ENCODE data around the gene INSYN1. TPM values are rescaled to one million over a fixed set of nuclear protein-coding genes. Genes with fewer than 3 reads are reported as not detected.

The INSYN1 gene
- total and polyA plus RNA-seq, 2 donors (not counting 1 experiment from before 2014, with no cell fraction given): not detected

DNA sequence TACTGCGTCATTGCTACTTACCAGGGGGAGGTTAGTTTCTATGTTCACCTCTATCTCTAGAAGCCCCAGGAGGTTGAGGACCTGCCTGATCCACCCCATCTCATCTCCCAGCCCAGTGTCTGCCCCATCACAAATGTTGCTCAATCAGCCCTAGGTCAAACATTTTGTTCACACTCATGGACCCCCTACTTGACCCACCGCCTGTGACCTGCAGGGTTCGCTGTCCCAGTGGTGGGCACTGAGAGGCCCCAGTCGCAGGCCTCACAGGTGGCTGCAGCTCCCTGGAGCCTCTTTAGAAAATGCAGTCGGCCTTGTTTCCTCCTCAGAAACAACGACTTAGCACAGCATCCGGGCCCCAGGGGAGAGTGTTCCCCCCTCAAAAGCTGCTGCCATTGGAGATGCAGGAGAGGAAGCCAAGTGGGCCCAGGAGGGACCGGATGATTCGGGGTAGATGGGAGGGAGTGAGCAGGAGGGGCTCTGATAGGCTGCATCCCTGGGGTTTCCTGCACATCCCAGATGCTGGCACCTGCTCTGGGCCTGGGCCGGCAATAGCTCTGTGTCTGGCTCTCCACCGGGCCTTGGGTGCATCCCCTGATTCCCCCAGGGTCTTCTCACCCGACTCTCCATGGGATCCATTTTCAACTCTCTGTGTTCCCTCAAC lies 18.4 kb upstream of the INSYN1 start:
- 61% methylated on average over 11 of the region's 12 CpGs for WGBS (ENCODE audit: insufficient coverage)
- no peaks in the 10 kb centered on the region for H3K79me2 ChIP-seq (ENCODE audit: control insufficient read depth, insufficient read depth, low read length)
- no peak for ATAC-seq (ENCODE audit: low read depth)
- Mint-ChIP-seq H3K9me3 (ENCODE audit: insufficient read depth) (no peaks in the 10 kb centered on the region), H3K4me1 (no peaks in the 10 kb centered on the region), H3K27ac (no peak overlapping the region), H3K27me3 (peaks cover 34% of the 10 kb centered on the region), H3K4me3 (no peak overlapping the region)
- TF ChIP-seq EZH2 (IDR thresholded peaks at IDR 0.05; ENCODE audit: borderline replicate concordance, insufficient read depth, low read depth, low read length, poor library complexity, severe bottlenecking): no peak
- TF ChIP-seq, protein P1, sequence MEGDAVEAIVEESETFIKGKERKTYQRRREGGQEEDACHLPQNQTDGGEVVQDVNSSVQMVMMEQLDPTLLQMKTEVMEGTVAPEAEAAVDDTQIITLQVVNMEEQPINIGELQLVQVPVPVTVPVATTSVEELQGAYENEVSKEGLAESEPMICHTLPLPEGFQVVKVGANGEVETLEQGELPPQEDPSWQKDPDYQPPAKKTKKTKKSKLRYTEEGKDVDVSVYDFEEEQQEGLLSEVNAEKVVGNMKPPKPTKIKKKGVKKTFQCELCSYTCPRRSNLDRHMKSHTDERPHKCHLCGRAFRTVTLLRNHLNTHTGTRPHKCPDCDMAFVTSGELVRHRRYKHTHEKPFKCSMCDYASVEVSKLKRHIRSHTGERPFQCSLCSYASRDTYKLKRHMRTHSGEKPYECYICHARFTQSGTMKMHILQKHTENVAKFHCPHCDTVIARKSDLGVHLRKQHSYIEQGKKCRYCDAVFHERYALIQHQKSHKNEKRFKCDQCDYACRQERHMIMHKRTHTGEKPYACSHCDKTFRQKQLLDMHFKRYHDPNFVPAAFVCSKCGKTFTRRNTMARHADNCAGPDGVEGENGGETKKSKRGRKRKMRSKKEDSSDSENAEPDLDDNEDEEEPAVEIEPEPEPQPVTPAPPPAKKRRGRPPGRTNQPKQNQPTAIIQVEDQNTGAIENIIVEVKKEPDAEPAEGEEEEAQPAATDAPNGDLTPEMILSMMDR (IDR thresholded peaks at IDR 0.05): no peak
- CTCF ChIA-PET: no interaction called here
- H3K9me3 ChIP-seq (ENCODE audit: control extremely low read depth in 1 of 3, control insufficient read depth in 2 of 3, insufficient read depth in 1 of 3, low read length in 2 of 3): no peaks in the 10 kb centered on the region
- H3K9ac ChIP-seq (ENCODE audit: low read length): no peak overlapping the region
- peaks cover 0 to 20% (median 3%) of the 10 kb centered on the region in 4 experiments for H3K27me3 ChIP-seq (replicated peaks in 1 of 4; ENCODE audit: control extremely low read depth in 1 of 4, control insufficient read depth in 3 of 4, insufficient read depth in 4 of 4, low read length in 3 of 4)
- H3K36me3 ChIP-seq (replicated peaks in 1 of 2; ENCODE audit: control extremely low read depth in 1 of 2, control insufficient read depth in 1 of 2, extremely low read depth in 1 of 2, insufficient read depth in 2 of 2, low read length in 1 of 2): no peaks in the 10 kb centered on the region
- DNase-seq: no peak
- no peak overlapping the region for H3K4me2 ChIP-seq (replicated peaks; ENCODE audit: low read depth, low read length, poor library complexity, severe bottlenecking)
- no peak overlapping the region for H3K27ac ChIP-seq (ENCODE audit: low read length in 2 of 2)
- no peak overlapping the region for H3K4me3 ChIP-seq (ENCODE audit: control extremely low read depth in 1 of 5, extremely low read depth in 1 of 5, insufficient read depth in 1 of 5, low read depth in 2 of 5, low read length in 4 of 5)
- H2AFZ ChIP-seq (ENCODE audit: insufficient read depth, low read depth, low read length, poor library complexity, severe bottlenecking): no peak overlapping the region
- intact Hi-C loops (cut with micrococcal nuclease): no loop called here
- POLR2A ChIA-PET: no interaction called here
- H4K20me1 ChIP-seq (ENCODE audit: control insufficient read depth, insufficient read depth, low read length, poor library complexity, severe bottlenecking): no peaks in the 10 kb centered on the region
- no peaks in the 10 kb centered on the region for H3K4me1 ChIP-seq (ENCODE audit: control insufficient read depth in 2 of 2, insufficient read depth in 2 of 2, low read length in 2 of 2)

DNA sequence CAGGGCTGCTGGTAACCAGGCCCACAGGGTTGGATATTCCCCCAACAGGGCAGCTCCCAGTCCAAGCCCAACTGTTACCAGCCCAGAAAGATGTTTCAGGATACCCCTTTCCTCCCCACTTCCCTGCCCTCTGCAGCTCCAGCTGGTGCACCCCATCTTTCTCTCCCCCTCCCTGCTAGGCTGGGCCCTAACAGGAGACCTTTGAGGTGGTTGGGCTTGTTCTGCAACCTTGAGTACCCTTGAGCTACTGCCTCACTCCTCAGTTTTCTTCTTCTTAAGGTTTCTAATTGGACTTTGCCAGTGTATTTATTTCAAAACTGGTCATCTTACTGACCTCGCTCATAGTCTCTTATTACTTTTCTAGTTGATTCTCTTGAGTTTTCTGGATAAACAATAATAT lies 16.9 kb upstream of the INSYN1 start:
- no peak overlapping the region for H3K9ac ChIP-seq (ENCODE audit: low read length)
- H3K4me3 ChIP-seq (ENCODE audit: control extremely low read depth in 1 of 5, extremely low read depth in 1 of 5, insufficient read depth in 1 of 5, low read depth in 2 of 5, low read length in 4 of 5): no peak overlapping the region
- ChIA-PET CTCF (no interaction called here), POLR2A (no interaction called here)
- TF ChIP-seq, protein P1 (IDR thresholded peaks at IDR 0.05): no peak
- TF ChIP-seq EZH2 (IDR thresholded peaks at IDR 0.05; ENCODE audit: borderline replicate concordance, insufficient read depth, low read depth, low read length, poor library complexity, severe bottlenecking): no peak
- no CpG with 5 or more reads among the region's 1 CpG for WGBS (ENCODE audit: insufficient coverage)
- H4K20me1 ChIP-seq (ENCODE audit: control insufficient read depth, insufficient read depth, low read length, poor library complexity, severe bottlenecking): no peaks in the 10 kb centered on the region
- Mint-ChIP-seq H3K27me3 (peaks cover 38% of the 10 kb centered on the region), H3K4me3 (no peak overlapping the region), H3K4me1 (no peaks in the 10 kb centered on the region), H3K27ac (no peak overlapping the region), H3K9me3 (ENCODE audit: insufficient read depth) (no peaks in the 10 kb centered on the region)
- no peaks in the 10 kb centered on the region for H3K9me3 ChIP-seq (ENCODE audit: control extremely low read depth in 1 of 3, control insufficient read depth in 2 of 3, insufficient read depth in 1 of 3, low read length in 2 of 3)
- H3K4me2 ChIP-seq (replicated peaks; ENCODE audit: low read depth, low read length, poor library complexity, severe bottlenecking): no peak overlapping the region
- ATAC-seq (ENCODE audit: low read depth) (no peak), DNase-seq (no peak)
- H3K4me1 ChIP-seq (ENCODE audit: control insufficient read depth in 2 of 2, insufficient read depth in 2 of 2, low read length in 2 of 2): no peaks in the 10 kb centered on the region
- H3K36me3 ChIP-seq (replicated peaks in 1 of 2; ENCODE audit: control extremely low read depth in 1 of 2, control insufficient read depth in 1 of 2, extremely low read depth in 1 of 2, insufficient read depth in 2 of 2, low read length in 1 of 2): no peaks in the 10 kb centered on the region
- no peaks in the 10 kb centered on the region for H3K79me2 ChIP-seq (ENCODE audit: control insufficient read depth, insufficient read depth, low read length)
- no peak overlapping the region for H3K27ac ChIP-seq (ENCODE audit: low read length in 2 of 2)
- intact Hi-C loops (cut with micrococcal nuclease): no loop called here
- H3K27me3 ChIP-seq (replicated peaks in 1 of 4; ENCODE audit: control extremely low read depth in 1 of 4, control insufficient read depth in 3 of 4, insufficient read depth in 4 of 4, low read length in 3 of 4): peaks cover 0 to 17% (median 3%) of the 10 kb centered on the region in 4 experiments
- no peak overlapping the region for H2AFZ ChIP-seq (ENCODE audit: insufficient read depth, low read depth, low read length, poor library complexity, severe bottlenecking)
